GM12878 (cell line): ENCODE measurements around the gene TMEM266. TPM values are rescaled to one million over a fixed set of nuclear protein-coding genes. Genes with fewer than 3 reads are reported as not detected.

Source experiments
- ATAC-seq: fragments of 200-7000 bp; cut with Tn5 transposase; 3 replicates; pipeline ENCODE4 v1.9.1; 2020; ENCODE audit warnings: mild to moderate bottlenecking, moderate library complexity
- BruUV-seq: library from RNA; stranded (reverse); fragments of 400-500 nt; replicated peaks from 2 replicates; lab custom pipeline; 2021; lab: Mats Ljungman, UMichigan
- CTCF ChIA-PET: fragments of 300-600 bp; sonication (Branson Sonifier 250); formaldehyde crosslinking; extraction: SDS; loops from one replicate; lab custom pipeline; 2021; ENCODE audit warnings: inconsistent platforms; lab: Yijun Ruan, JAX
- POLR2A ChIA-PET: fragments of 350-600 bp; formaldehyde crosslinking; extraction: SDS; loops from one replicate; lab custom pipeline; 2021; ENCODE audit warnings: inconsistent platforms; lab: Charles Lee
- RAD21 ChIA-PET: fragments of 300-600 bp; sonication (Branson Sonifier 250); formaldehyde crosslinking; loops from one replicate; lab custom pipeline; 2023; ENCODE audit warnings: antibody characterized with exemption; ENCODE audit not compliant: unreplicated experiment; lab: Charles Lee
- SMC1A ChIA-PET: fragments of 300-600 bp; sonication (Branson Sonifier 250); formaldehyde crosslinking; loops from one replicate; lab custom pipeline; 2023; ENCODE audit not compliant: unreplicated experiment, uncharacterized antibody; lab: Charles Lee
- DNase-seq: peaks from one replicate; pipeline ENCODE4 v3.0.0-alpha.2; 2011; ENCODE audit warnings: low read depth, low spot score
- FAIRE-seq: peaks from 3 replicates; lab custom pipeline; 2011; peaks lifted over from hg19 to GRCh38; lab: Jason Lieb, UNC
- H2AFZ ChIP-seq: 2 replicates; pipeline ENCODE4 v1.6.0; 2011; ENCODE audit warnings: low read depth, low read length, control low read depth; ENCODE audit not compliant: control insufficient read depth
- H3K27ac ChIP-seq: 2 replicates; pipeline ENCODE4 v1.5.1; 2011; ENCODE audit warnings: control low read depth; ENCODE audit not compliant: control insufficient read depth, insufficient read depth
- H3K27me3 ChIP-seq, 2 experiments: replicated peaks in 1 of 2; 2 replicates each; pipeline versions ENCODE4 v1.6.0 to v1.6.1; 2011; ENCODE audit warnings: low read length in 1 of 2; ENCODE audit not compliant: control insufficient read depth in 2 of 2, insufficient read depth in 2 of 2
- H3K36me3 ChIP-seq, 2 experiments: 2 replicates each; pipeline ENCODE4 v1.5.1; 2011; ENCODE audit warnings: low read length in 1 of 2; ENCODE audit not compliant: control insufficient read depth in 2 of 2, insufficient read depth in 2 of 2
- H3K4me1 ChIP-seq: 2 replicates; pipeline ENCODE4 v1.6.1; 2011; ENCODE audit warnings: mild to moderate bottlenecking, low read length, moderate library complexity, mixed read lengths; ENCODE audit not compliant: control insufficient read depth, insufficient read depth
- H3K4me2 ChIP-seq: 2 replicates; pipeline ENCODE4 v1.6.0; 2011; ENCODE audit warnings: control low read depth; ENCODE audit not compliant: control insufficient read depth, insufficient read depth
- H3K4me3 ChIP-seq: fragments of 200-600 bp; sonication (generic); 2 replicates; pipeline ENCODE4 v1.5.1; 2016
- H3K79me2 ChIP-seq: 2 replicates; pipeline ENCODE4 v1.6.0; 2011; ENCODE audit warnings: low read length; ENCODE audit not compliant: control insufficient read depth, insufficient read depth
- H3K9ac ChIP-seq: 2 replicates; pipeline ENCODE4 v1.8.0; 2011; ENCODE audit warnings: low read length, control low read depth, mixed read lengths; ENCODE audit not compliant: control insufficient read depth, insufficient read depth
- H3K9me3 ChIP-seq: replicated peaks from 3 replicates; pipeline ENCODE4 v1.5.1; 2011; ENCODE audit warnings: mild to moderate bottlenecking, low read length; ENCODE audit not compliant: control insufficient read depth, insufficient read depth
- H4K20me1 ChIP-seq: 2 replicates; pipeline ENCODE4 v1.6.0; 2011; ENCODE audit not compliant: control insufficient read depth, insufficient read depth
- FOS ChIP-seq: IDR thresholded peaks from 3 replicates; pipeline ENCODE4 v1.6.1; 2011; ENCODE audit warnings: borderline replicate concordance; ENCODE audit not compliant: insufficient read length; ENCODE audit errors: extremely low read depth
- FOXM1 ChIP-seq: IDR thresholded peaks from 2 replicates; pipeline ENCODE4 v1.6.1; 2012; ENCODE audit warnings: low read depth, mild to moderate bottlenecking, inconsistent platforms, low read length, moderate library complexity
- NFYB ChIP-seq: IDR thresholded peaks from 2 replicates; pipeline ENCODE4 v1.6.1; 2011; ENCODE audit warnings: low read depth, mild to moderate bottlenecking, low read length, improper control_type of control experiment, moderate library complexity; ENCODE audit not compliant: insufficient read depth
- NR2F1 ChIP-seq: fragments of 450-650 bp; conservative IDR thresholded peaks from 2 replicates; pipeline ENCODE4 v1.6.1; 2017; ENCODE audit warnings: mild to moderate bottlenecking
- SUPT20H ChIP-seq: IDR thresholded peaks from 2 replicates; pipeline ENCODE4 v1.6.1; 2011; ENCODE audit warnings: low read depth, mild to moderate bottlenecking, low read length, moderate library complexity, borderline replicate concordance; ENCODE audit not compliant: control insufficient read depth
- TBL1XR1 ChIP-seq: IDR thresholded peaks from 2 replicates; pipeline ENCODE4 v1.6.1; 2012; ENCODE audit warnings: low read depth, low read length, improper control_type of control experiment
- ZBED1 ChIP-seq: IDR thresholded peaks from 2 replicates; pipeline ENCODE4 v1.6.1; 2016; ENCODE audit warnings: borderline replicate concordance
- WGBS: methylation state at CpG from one replicate; pipeline ENCODE4 v1.1.6; 2016; ENCODE audit warnings: low lambda C conversion rate; ENCODE audit not compliant: insufficient replicate concordance, insufficient coverage; ENCODE audit errors: missing lambda C conversion rate; 5-methylcytosine and 5-hydroxymethylcytosine counted together
- in situ Hi-C: fragments of 300-500 bp; cut with MboI; formaldehyde crosslinking; loops from 9 replicates; pipeline ENCODE4 v1.14.3; 2018; ENCODE audit warnings: mixed read lengths
- intact Hi-C: fragments of 100-400 bp; cut with micrococcal nuclease; formaldehyde crosslinking; loops from one replicate; pipeline ENCODE4 v1.14.2; 2022; ENCODE audit not compliant: unreplicated experiment
- polyA plus RNA-seq, 11 experiments: library from polyadenylated mRNA; depleted of rRNA in 4 of 11; unstranded in 6 of 11; stranded (reverse) in 5 of 11; fragments of >200 nt; fragmentation: Nextera tagmentation in 4 of 11; fragmentation: Illumina TruSeq in 1 of 11; extraction: Ambion mirVana in 4 of 11; extraction: Trizol in 1 of 11; gene quantifications; 1 replicate in 1 of 11; 2 replicates in 10 of 11; pipeline versions ENCODE4 v1.2.1 to v1.2.3, GENCODE V29; 2011 to 2016; ENCODE audit warnings: inconsistent platforms in 2 of 11, missing spikeins in 2 of 11, low read depth in 1 of 11
- total RNA-seq, 4 experiments: library from RNA; depleted of rRNA in 3 of 4; stranded (reverse); fragments of >200 nt in 3 of 4; fragmentation: Illumina TruSeq in 1 of 4; extraction: Trizol in 1 of 4; gene quantifications; 2 replicates each; pipeline versions ENCODE4 v1.2.1 to v1.2.3, GENCODE V29; 2013 to 2021
- TF ChIP-seq, protein P1 (sequence below): IDR thresholded peaks from 2 replicates; pipeline ENCODE4 v1.6.1; 2012; ENCODE audit warnings: low read depth, low read length, improper control_type of control experiment

TMEM266 gene
- total and polyA plus RNA-seq, 10 of the 15 experiments (the other 5 are each of a cell fraction or from before 2014, with no cell fraction given) = 0.11 to 0.70 (median 0.39) TPM

DNA sequence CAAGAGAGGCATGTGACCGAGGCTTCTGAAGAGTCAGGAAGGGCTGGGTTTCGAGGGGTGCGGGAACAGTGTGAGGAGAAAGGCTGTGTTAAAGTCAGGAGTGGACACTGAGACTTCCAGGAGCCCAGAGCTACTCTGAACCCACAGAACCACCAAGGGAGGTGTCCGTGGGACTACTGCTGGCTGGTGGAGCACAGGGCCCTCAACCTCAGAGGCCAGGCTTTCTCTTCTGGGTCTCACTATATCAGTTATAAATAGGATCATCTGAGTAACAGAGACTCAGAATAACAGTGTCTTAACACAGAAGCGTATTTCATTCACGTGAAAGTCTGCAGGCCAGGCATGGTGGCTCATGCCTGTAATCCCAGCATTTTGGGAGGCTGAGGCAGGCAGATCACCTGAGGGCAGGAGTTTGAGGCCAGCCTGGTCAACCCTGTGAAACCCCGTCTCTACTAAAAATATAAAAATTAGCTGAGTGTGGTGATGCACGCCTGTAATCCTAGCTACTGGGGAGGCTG lies 113.6 kb downstream of the TMEM266 start:
- SMC1A ChIA-PET = interaction anchor here (0.6 kb wide), 1 partner anchor 85 kb away, joined by 4 read pairs; no protein-coding TSS in a partner anchor
- Histone ChIP-seq H3K27me3 (peaks cover 0 to 3% of the 10 kb centered on the region in 2 experiments; a peak in 2 of 4 replicates), H3K4me3 (no peak overlapping the region), H3K9me3 (no peaks in the 10 kb centered on the region), H2AFZ (no peak overlapping the region), H3K79me2 (no peaks in the 10 kb centered on the region), H3K9ac (no peak overlapping the region), H4K20me1 (no peaks in the 10 kb centered on the region; the same call in 1 of the 2 replicates), H3K27ac (no peak overlapping the region), H3K36me3 (no peaks in the 10 kb centered on the region), H3K4me1 (no peaks in the 10 kb centered on the region), H3K4me2 (no peak overlapping the region)
- in situ Hi-C loops (no loop called here), intact Hi-C loops (no loop called here)
- FAIRE-seq (no peak), DNase-seq (no peak), ATAC-seq (no peak)
- CTCF ChIA-PET = no interaction called here
- RAD21 ChIA-PET = no interaction called here
- WGBS = 66% methylated on average over 8 of the region's 8 CpGs
- TF ChIP-seq FOS = no peak
- no peak for TF ChIP-seq SUPT20H
- no TSS peak for BruUV-seq
- POLR2A ChIA-PET = no interaction called here

DNA sequence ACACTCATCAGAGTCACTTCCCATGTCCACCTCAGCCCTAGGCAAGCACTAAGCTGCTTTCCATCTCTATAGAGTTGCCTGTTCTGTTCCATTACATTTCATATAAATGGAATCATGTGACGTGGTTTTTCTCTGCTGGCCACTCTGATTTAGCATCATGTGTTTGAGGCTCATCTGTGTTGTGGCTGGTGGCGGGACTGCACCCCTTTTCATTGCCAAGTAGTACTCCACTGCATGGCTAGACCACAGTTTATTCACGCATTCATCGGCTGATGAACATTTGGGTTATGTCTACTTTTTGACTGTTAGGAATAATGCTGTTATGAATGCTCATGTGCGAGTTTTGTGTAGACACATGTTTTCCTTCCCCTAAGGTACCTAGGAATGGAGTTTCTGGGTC lies 114.9 kb downstream of the TMEM266 start:
- Histone ChIP-seq H3K9me3 (no peaks in the 10 kb centered on the region), H3K4me1 (no peaks in the 10 kb centered on the region), H3K4me3 (no peak overlapping the region), H3K4me2 (no peak overlapping the region), H3K36me3 (no peaks in the 10 kb centered on the region), H3K27me3 (peaks cover 0 to 4% of the 10 kb centered on the region in 2 experiments; a peak in 3 of 4 replicates), H3K27ac (no peak overlapping the region), H4K20me1 (no peaks in the 10 kb centered on the region; the same call in 1 of the 2 replicates), H2AFZ (no peak overlapping the region), H3K9ac (no peak overlapping the region), H3K79me2 (no peaks in the 10 kb centered on the region)
- TF ChIP-seq NR2F1 = no peak
- TF ChIP-seq NFYB = no peak
- no peak for TF ChIP-seq ZBED1
- TF ChIP-seq TBL1XR1 = no peak
- TF ChIP-seq, protein P1, sequence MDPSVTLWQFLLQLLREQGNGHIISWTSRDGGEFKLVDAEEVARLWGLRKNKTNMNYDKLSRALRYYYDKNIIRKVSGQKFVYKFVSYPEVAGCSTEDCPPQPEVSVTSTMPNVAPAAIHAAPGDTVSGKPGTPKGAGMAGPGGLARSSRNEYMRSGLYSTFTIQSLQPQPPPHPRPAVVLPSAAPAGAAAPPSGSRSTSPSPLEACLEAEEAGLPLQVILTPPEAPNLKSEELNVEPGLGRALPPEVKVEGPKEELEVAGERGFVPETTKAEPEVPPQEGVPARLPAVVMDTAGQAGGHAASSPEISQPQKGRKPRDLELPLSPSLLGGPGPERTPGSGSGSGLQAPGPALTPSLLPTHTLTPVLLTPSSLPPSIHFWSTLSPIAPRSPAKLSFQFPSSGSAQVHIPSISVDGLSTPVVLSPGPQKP = no peak
- no peak for TF ChIP-seq FOXM1
- ChIA-PET SMC1A (no interaction called here), CTCF (no interaction called here), RAD21 (no interaction called here), POLR2A (no interaction called here)
- intact Hi-C loops (no loop called here), in situ Hi-C loops (no loop called here)
- FAIRE-seq (no peak), ATAC-seq (no peak), DNase-seq (no peak)
- WGBS = 64% methylated on average over 5 of the region's 5 CpGs
- no TSS peak for BruUV-seq
